Naive thymus-derived CD8-positive, alpha-beta T cell (primary cell): ENCODE results near the gene GADD45B. TPM values are rescaled to one million over a fixed set of nuclear protein-coding genes. Genes with fewer than 3 reads are reported as not detected.

Source experiments
- ATAC-seq, 2 donors: fragments of 150-1000 bp; cut with Tn5 transposase in 1 of 2; sonication (Bioruptor Pico), chemical (Tn5 transposase) in 1 of 2; 1 replicate in 1 of 2; 2 replicates in 1 of 2; pipeline ENCODE4 v1.10.0; 2021; ENCODE audit warnings: mild to moderate bottlenecking in 2 of 2, moderate library complexity in 2 of 2
- POLR2A ChIA-PET: fragments of 350-600 bp; sonication (Branson Sonifier 250); formaldehyde crosslinking; loops from one replicate; lab custom pipeline; 2021; ENCODE audit warnings: antibody characterized with exemption; lab: Charles Lee
- DNase-seq, 10 donors: peaks; one replicate each; pipeline versions ENCODE4 v3.0.0 to v3.0.0-alpha.2; 2020 to 2022
- H3K27ac Mint-ChIP-seq, 10 donors: one replicate each; pipeline ENCODE4 v1.8.0; 2020 to 2022; ENCODE audit warnings: mild to moderate bottlenecking in 10 of 10, mixed read lengths in 10 of 10, moderate library complexity in 4 of 10, inconsistent platforms in 1 of 10
- H3K27me3 Mint-ChIP-seq, 5 donors: one replicate each; pipeline ENCODE4 v1.8.0; 2021 to 2022; ENCODE audit warnings: mixed read lengths in 5 of 5
- H3K36me3 Mint-ChIP-seq, 3 donors: one replicate each; pipeline ENCODE4 v1.8.0; 2020 to 2022; ENCODE audit warnings: mixed read lengths in 3 of 3, mild to moderate bottlenecking in 2 of 3, inconsistent platforms in 1 of 3
- H3K4me1 Mint-ChIP-seq, 4 donors: one replicate each; pipeline ENCODE4 v1.8.0; 2021 to 2022; ENCODE audit warnings: mixed read lengths in 4 of 4
- H3K4me3 Mint-ChIP-seq, 10 donors: one replicate each; pipeline ENCODE4 v1.8.0; 2020 to 2022; ENCODE audit warnings: mild to moderate bottlenecking in 10 of 10, mixed read lengths in 10 of 10, moderate library complexity in 6 of 10, inconsistent platforms in 1 of 10
- H3K9me3 Mint-ChIP-seq, 9 donors: one replicate each; pipeline ENCODE4 v1.8.0; 2020 to 2022; ENCODE audit warnings: mixed read lengths in 9 of 9, mild to moderate bottlenecking in 3 of 9, inconsistent platforms in 1 of 9, moderate library complexity in 1 of 9
- polyA plus RNA-seq, 3 donors: library from polyadenylated mRNA; unstranded; fragments of 300-500 nt; fragmentation: Illumina TruSeq; gene quantifications; one replicate each; pipeline ENCODE4 v1.2.3, GENCODE V29; 2021
- total RNA-seq, 8 experiments: library from RNA in 2 of 8; stranded (reverse) in 2 of 8; gene quantifications; one replicate each; pipeline ENCODE4 v1.2.3 and lab custom pipeline; 2021 to 2026

Gene GADD45B
- total and polyA plus RNA-seq, 5 experiments from 2014 or later: 41.0 to 115 (median 57.3) TPM

DNA sequence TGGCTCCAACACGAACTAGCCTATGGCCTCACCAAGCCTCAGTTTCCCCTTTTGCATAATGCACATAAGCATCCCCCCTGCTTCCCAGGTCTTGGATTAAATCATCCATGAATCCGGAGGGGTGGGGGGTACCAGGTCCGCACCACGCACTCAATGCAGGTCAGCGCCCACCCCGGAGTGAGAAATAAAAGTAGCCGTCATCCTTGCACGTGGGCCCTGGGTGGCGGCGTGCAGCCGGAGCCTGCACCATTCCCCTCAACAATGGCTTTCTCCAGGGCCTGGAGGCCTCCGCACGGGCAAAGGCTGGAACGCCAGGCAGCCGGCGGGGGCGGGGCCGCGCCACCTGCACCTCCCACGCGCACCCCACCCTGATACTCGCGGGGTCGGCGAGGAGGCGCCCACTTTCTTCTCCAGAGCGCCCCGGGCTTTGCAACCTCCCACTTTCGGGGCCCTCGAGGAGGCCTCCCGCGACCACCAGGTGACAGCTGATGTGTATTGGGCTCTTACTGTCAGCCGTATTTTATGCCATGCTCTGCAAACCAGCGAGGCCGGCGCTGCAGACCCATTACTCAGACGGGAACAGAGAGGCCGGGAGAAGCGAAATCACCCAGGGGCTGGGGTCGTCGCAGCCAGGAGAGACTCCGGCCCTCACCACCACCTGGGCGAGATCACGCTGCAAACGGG is 767 bp upstream of the GADD45B start:
- H3K9me3 Mint-ChIP-seq: peaks cover 0 to 3% (median 0%) of the 10 kb centered on the region in 9 donors
- ATAC-seq (peak; percentile 26 to 27), DNase-seq (peak; percentile 50 to 82 (median 68))
- H3K27me3 Mint-ChIP-seq: peaks cover 0 to 5% (median 0%) of the 10 kb centered on the region in 5 donors
- POLR2A ChIA-PET: interaction anchor here (0.6 to 6.1 kb wide), 49 partner anchors 9 to 593 kb away, joined by 3 to 346 read pairs (median 7); partner anchors contain the start of genes LMNB2, PLEKHJ1, SGTA and THOP1
- H3K27ac Mint-ChIP-seq: peak overlapping the region; percentile 50 to 99 (median 90)
- H3K4me3 Mint-ChIP-seq: peak overlapping the region; percentile 81 to 99 (median 98)
- H3K4me1 Mint-ChIP-seq: peaks cover 9 to 35% (median 27%) of the 10 kb centered on the region in 4 donors
- H3K36me3 Mint-ChIP-seq: peaks cover 0 to 16% (median 3%) of the 10 kb centered on the region in 3 donors

- peaks cover 0 to 5% (median 0%) of the 10 kb centered on the region in 5 donors for H3K27me3 Mint-ChIP-seq
Measured at GRCh38 chr19:2476451-2477140, 669 bp downstream of the GADD45B start.

DNA sequence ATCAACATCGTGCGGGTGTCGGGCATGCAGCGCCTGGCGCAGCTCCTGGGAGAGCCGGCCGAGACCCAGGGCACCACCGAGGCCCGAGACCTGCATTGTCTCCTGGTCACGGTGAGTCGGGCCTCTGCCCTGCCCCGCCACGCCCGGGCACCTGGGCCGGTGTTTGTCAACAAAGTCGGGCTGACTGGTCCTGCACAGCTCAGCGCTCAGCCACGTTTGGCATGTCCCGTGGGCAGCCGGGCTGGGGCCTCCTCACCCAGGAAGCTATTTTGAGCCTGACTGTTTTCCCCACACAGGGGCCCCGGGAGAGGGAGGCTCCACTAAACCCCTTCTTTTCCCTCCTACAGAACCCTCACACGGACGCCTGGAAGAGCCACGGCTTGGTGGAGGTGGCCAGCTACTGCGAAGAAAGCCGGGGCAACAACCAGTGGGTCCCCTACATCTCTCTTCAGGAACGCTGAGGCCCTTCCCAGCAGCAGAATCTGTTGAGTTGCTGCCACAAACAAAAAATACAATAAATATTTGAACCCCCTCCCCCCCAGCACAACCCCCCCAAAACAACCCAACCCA is 1.3 kb downstream of the GADD45B start:
- H3K4me3 Mint-ChIP-seq: peak overlapping the region; percentile 95 to 100 (median 98)
- DNase-seq (peak in 2 of 10 donors; percentile 23 to 25), ATAC-seq (no peak)
- peaks cover 0 to 16% (median 3%) of the 10 kb centered on the region in 3 donors for H3K36me3 Mint-ChIP-seq
- peaks cover 0 to 5% (median 0%) of the 10 kb centered on the region in 5 donors for H3K27me3 Mint-ChIP-seq
- POLR2A ChIA-PET: interaction anchor here (0.5 to 6.1 kb wide), 41 partner anchors 9 to 1994 kb away, joined by 3 to 346 read pairs (median 10); partner anchors contain the start of genes LMNB2, PLEKHJ1, THOP1 and TIMM13
- peak overlapping the region; percentile 94 to 99 (median 94) for H3K27ac Mint-ChIP-seq
- peaks cover 9 to 36% (median 27%) of the 10 kb centered on the region in 4 donors for H3K4me1 Mint-ChIP-seq
- H3K9me3 Mint-ChIP-seq: peaks cover 0 to 8% (median 0%) of the 10 kb centered on the region in 9 donors

More at GRCh38 chr19:2476451-2477140, 669 bp downstream of the GADD45B start:
- POLR2A ChIA-PET: interaction anchor here (0.5 to 6.1 kb wide), 62 partner anchors 8 to 1995 kb away, joined by 3 to 346 read pairs (median 6); partner anchors contain the start of genes LMNB2, PLEKHJ1, SGTA and THOP1
- ATAC-seq: peak in 1 of 2 donors; percentile 7
- Mint-ChIP-seq H3K9me3 (peaks cover 0 to 6% (median 0%) of the 10 kb centered on the region in 9 donors), H3K36me3 (peaks cover 0 to 16% (median 3%) of the 10 kb centered on the region in 3 donors), H3K4me3 (peak overlapping the region; percentile 95 to 100 (median 98)), H3K27ac (peak overlapping the region; percentile 94 to 99 (median 94)), H3K4me1 (peaks cover 9 to 36% (median 27%) of the 10 kb centered on the region in 4 donors)
- peak; percentile 44 to 79 (median 62) for DNase-seq

- H3K36me3 Mint-ChIP-seq: peaks cover 0 to 16% (median 3%) of the 10 kb centered on the region in 3 donors
- peak overlapping the region; percentile 89 to 99 (median 96) for H3K27ac Mint-ChIP-seq
- peak in 4 of 10 donors; percentile 12 to 41 (median 20) for DNase-seq
- peaks cover 9 to 36% (median 27%) of the 10 kb centered on the region in 4 donors for H3K4me1 Mint-ChIP-seq
- POLR2A ChIA-PET: interaction anchor here (0.6 to 6.1 kb wide), 30 partner anchors 8 to 422 kb away, joined by 3 to 346 read pairs (median 14); partner anchors contain the start of genes LMNB2, PLEKHJ1, SF3A2 and TIMM13
- no peak for ATAC-seq
- H3K4me3 Mint-ChIP-seq: peak overlapping the region; percentile 95 to 100 (median 98)
- peaks cover 0 to 5% (median 0%) of the 10 kb centered on the region in 5 donors for H3K27me3 Mint-ChIP-seq
- peaks cover 0 to 12% (median 0%) of the 10 kb centered on the region in 9 donors for H3K9me3 Mint-ChIP-seq
Measured at GRCh38 chr19:2477732-2478191, 1.8 kb downstream of the GADD45B start.

DNA sequence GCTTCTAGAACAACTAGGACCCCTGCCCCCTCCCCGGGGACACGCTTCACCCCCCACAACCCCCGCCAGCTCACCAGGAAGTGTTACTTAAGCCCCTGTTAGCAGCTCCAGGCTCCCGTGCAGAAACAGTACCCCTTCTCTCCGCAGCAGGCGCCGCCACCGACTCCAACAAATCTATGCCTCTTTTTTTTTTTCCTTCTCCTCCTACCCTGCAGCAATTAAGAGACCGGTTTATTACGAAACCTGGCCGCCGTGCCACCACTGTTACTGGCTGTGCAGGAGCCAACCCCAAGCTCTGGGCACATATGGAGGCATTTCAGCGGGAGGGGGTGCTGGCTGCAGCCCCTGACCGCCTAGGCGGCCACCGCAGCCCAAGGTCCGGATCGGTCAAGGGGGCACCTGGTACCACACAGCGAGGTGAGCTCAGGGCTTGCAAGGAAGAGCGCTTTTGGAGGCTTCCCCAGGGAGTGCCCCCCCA is 2.4 kb downstream of the GADD45B start:
- Mint-ChIP-seq H3K4me3 (peak overlapping the region; percentile 95 to 100 (median 98)), H3K4me1 (peaks cover 9 to 36% (median 27%) of the 10 kb centered on the region in 4 donors), H3K27ac (peak overlapping the region; percentile 89 to 99 (median 96)), H3K9me3 (peaks cover 0 to 17% (median under 1%) of the 10 kb centered on the region in 9 donors), H3K36me3 (peaks cover 0 to 16% (median 5%) of the 10 kb centered on the region in 3 donors), H3K27me3 (peaks cover 0 to 5% (median 0%) of the 10 kb centered on the region in 5 donors)
- ATAC-seq (peak; percentile 19 to 46), DNase-seq (peak; percentile 40 to 79 (median 62))
- POLR2A ChIA-PET: interaction anchor here (0.6 to 6.1 kb wide), 29 partner anchors 9 to 1375 kb away, joined by 3 to 346 read pairs (median 12); partner anchors contain the start of genes LMNB2, PLEKHJ1, SF3A2 and TIMM13

DNA sequence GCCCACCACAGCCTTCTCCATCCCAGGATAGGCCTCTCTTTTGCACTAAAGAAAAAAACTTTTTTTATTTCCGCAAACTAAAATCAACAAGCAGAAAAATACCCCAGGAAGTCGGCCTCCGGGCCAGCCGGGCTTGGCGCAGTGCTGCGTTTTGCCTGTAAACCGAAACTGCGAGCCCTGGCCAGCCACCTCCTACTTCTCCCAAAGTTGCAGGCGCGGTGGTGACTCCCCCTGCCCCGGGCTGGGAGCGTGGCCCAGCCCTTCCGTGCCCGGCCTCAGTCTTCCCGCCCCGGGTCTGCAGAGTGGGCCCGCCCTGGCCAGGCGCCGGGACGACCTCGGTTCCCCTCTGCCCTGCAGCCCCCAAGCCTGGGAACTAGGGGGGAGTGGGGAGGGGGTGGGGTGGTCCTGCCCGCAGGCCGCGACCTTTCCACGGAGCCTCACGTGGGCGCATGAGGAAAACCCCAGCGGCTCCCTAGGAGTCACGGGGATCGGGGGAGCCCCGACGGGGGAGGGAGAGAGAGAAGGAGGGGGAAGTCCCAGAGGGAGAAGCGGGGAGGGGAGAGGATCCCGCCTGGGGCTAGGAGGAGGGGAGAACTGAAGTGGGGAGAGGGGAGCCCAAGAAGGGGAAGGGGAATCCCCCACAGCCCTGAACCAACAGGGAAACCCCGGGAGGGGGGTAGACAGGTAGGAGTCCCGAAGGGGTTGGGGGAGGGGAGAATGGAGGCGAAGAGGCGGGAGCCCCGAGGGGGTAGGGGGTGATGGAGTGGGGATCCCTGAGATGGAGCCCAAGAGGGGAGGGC is 3.0 kb downstream of the GADD45B start:
- POLR2A ChIA-PET: interaction anchor here (0.5 to 6.1 kb wide), 31 partner anchors 9 to 1376 kb away, joined by 3 to 346 read pairs (median 8); partner anchors contain the start of genes LMNB2, PLEKHJ1, SF3A2 and TIMM13
- Mint-ChIP-seq H3K4me3 (peak overlapping the region; percentile 95 to 100 (median 98)), H3K27ac (peak overlapping the region; percentile 89 to 99 (median 96)), H3K4me1 (peaks cover 9 to 36% (median 27%) of the 10 kb centered on the region in 4 donors), H3K9me3 (peaks cover 0 to 21% (median 7%) of the 10 kb centered on the region in 9 donors), H3K36me3 (peaks cover 4 to 16% (median 5%) of the 10 kb centered on the region in 3 donors), H3K27me3 (peaks cover 0 to 5% (median 0%) of the 10 kb centered on the region in 5 donors)
- peak; percentile 55 to 83 (median 69) for DNase-seq
- ATAC-seq: peak; percentile 29 to 32

- H3K9me3 Mint-ChIP-seq: peaks cover 0 to 24% (median 12%) of the 10 kb centered on the region in 9 donors
- POLR2A ChIA-PET: interaction anchor here (0.5 to 6.1 kb wide), 13 partner anchors 9 to 905 kb away, joined by 3 to 346 read pairs (median 4); no protein-coding TSS in a partner anchor
Measured at GRCh38 chr19:2479556-2480194, 3.7 kb downstream of the GADD45B start.

DNA sequence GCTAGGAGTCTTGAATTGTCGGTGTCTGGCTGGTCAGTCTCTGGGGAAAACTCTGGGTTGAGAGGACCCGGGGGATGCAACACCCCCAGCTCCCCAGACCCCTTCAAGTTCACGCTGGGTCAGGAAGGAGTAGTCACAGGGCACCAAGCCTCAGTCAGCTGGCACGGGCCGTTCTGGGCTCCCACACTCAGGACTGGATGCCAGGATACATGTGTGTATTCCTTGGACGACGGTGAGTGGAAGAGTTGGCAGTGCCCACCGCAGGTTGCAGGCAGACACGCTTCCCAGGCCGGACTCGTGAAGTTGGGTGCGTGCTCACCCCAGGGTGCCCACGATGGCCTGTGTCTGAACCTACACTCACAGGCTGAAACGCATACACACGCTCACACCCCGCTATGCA is 5.5 kb downstream of the GADD45B start:
- Mint-ChIP-seq H3K9me3 (peaks cover 0 to 24% (median 12%) of the 10 kb centered on the region in 9 donors), H3K27ac (peak overlapping the region in 3 of 10 donors; percentile 29 to 74 (median 56)), H3K4me1 (peaks cover 11 to 35% (median 22%) of the 10 kb centered on the region in 4 donors), H3K4me3 (peak overlapping the region in 1 of 10 donors; percentile 6), H3K36me3 (peaks cover 3 to 16% (median 9%) of the 10 kb centered on the region in 3 donors), H3K27me3 (peaks cover 0 to 2% (median 0%) of the 10 kb centered on the region in 5 donors)
- POLR2A ChIA-PET: interaction anchor here (0.7 to 2.2 kb wide), 4 partner anchors 11 to 127 kb away, joined by 4 to 7 read pairs (median 5); no protein-coding TSS in a partner anchor
- DNase-seq (no peak), ATAC-seq (no peak)

More at GRCh38 chr19:2479556-2480194, 3.7 kb downstream of the GADD45B start:
- Mint-ChIP-seq H3K4me1 (peaks cover 9 to 34% (median 27%) of the 10 kb centered on the region in 4 donors), H3K4me3 (peak overlapping the region; percentile 67 to 99 (median 92)), H3K27ac (peak overlapping the region; percentile 74 to 92 (median 84)), H3K36me3 (peaks cover 5 to 16% (median 9%) of the 10 kb centered on the region in 3 donors), H3K27me3 (peaks cover 0 to 5% (median 0%) of the 10 kb centered on the region in 5 donors)
- no peak for DNase-seq
- ATAC-seq: no peak

DNA sequence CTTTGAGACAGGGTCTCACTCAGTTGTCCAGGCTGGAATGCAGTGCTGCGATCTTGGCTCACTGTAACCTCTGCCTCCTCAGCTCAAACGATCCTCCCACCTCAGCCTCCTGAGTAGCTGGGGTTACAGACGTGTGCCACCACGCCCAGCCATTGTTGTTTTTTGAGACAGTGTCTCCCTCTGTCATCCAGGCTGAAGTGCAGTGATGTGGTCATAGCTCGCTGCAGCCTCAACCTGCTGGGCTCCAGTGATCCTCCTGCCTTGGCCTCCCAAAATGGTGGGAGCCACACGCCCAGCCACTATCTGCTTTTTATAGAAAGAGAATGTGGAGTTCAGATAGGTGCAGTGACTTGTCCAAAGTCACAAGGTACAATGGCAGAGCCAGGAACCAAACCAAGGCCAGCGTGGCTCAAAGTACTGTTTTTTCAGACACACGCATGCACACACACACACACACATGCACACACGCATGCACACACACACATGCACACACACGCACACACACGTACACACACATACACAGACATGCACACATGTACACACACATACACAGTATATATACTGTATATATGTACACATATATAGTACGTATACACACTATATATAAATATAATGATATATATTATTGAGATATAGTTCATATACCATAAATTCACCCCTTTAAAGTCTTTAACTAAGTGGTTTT is 6.6 kb downstream of the GADD45B start:
- H3K27ac Mint-ChIP-seq: peak overlapping the region in 1 of 10 donors; percentile 35
- peaks cover 3 to 9% (median 8%) of the 10 kb centered on the region in 3 donors for H3K36me3 Mint-ChIP-seq
- peaks cover 11 to 31% (median 18%) of the 10 kb centered on the region in 4 donors for H3K4me1 Mint-ChIP-seq
- peaks cover 0 to 24% (median 12%) of the 10 kb centered on the region in 9 donors for H3K9me3 Mint-ChIP-seq
- ATAC-seq (no peak), DNase-seq (no peak)
- POLR2A ChIA-PET: no interaction called here
- no peak overlapping the region for H3K4me3 Mint-ChIP-seq
- H3K27me3 Mint-ChIP-seq: peaks cover 0 to 4% (median 0%) of the 10 kb centered on the region in 5 donors
